ENCODE results near the gene PCSK6. TPM values are rescaled to one million over a fixed set of nuclear protein-coding genes. Genes with fewer than 3 reads are reported as not detected.

Gene PCSK6
- total RNA-seq, 4 donors from 2014 or later, result 12.8 to 23.2 (median 18.4) TPM

- H3K9me3 ChIP-seq, result no peaks in the 10 kb centered on the region
- H3K27me3 ChIP-seq, result no peaks in the 10 kb centered on the region
- no peaks in the 10 kb centered on the region for H3K36me3 ChIP-seq
- H3K4me3 ChIP-seq, result no peak overlapping the region
- ATAC-seq, result no peak
- 19 to 77% methylated on average over 3 to 4 of the region's 8 CpGs for WGBS, 2 donors (ENCODE audit: low coverage in 1 of 2)
- H3K4me1 ChIP-seq, result peaks cover 0 to 18% (median 5%) of the 10 kb centered on the region in 3 donors
- TF ChIP-seq CTCF (IDR thresholded peaks at IDR 0.05) (no peak), POLR2A (IDR thresholded peaks at IDR 0.05) (no peak), POLR2AphosphoS5 (IDR thresholded peaks at IDR 0.05) (no peak), EP300 (IDR thresholded peaks at IDR 0.05) (no peak)
- no peak overlapping the region for H3K27ac ChIP-seq
Observed at GRCh38 chr15:101255615-101256241, 233.8 kb downstream of the PCSK6 start.

DNA sequence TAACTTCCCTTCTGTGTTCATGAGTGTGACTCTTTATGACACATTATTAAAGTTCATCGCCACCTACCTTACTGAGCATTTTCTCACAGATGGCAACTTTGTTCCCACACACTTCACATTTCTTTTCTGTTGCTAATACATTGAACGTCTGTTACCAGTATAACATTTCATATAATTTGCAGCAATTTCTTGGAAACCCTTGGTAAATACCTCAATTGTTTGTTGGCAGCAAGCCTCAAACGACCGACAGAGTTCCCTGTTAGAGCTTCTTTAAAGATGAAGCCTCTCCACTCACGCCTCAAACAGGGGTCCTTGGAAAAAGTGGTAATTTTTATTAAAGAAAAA is 234.5 kb downstream of the PCSK6 start:
- no peaks in the 10 kb centered on the region for H3K27me3 ChIP-seq
- H3K9me3 ChIP-seq, result no peaks in the 10 kb centered on the region
- TF ChIP-seq POLR2AphosphoS5 (IDR thresholded peaks at IDR 0.05), result no peak
- TF ChIP-seq EP300 (IDR thresholded peaks at IDR 0.05), result no peak
- TF ChIP-seq POLR2A (IDR thresholded peaks at IDR 0.05), result no peak
- no peak for TF ChIP-seq CTCF (IDR thresholded peaks at IDR 0.05)
- 70 to 80% methylated on average over 5 of the region's 5 CpGs for WGBS, 2 donors (ENCODE audit: low coverage in 1 of 2)
- no peak overlapping the region for H3K27ac ChIP-seq
- ATAC-seq, result no peak
- H3K36me3 ChIP-seq, result no peaks in the 10 kb centered on the region
- peaks cover 0 to 25% (median 5%) of the 10 kb centered on the region in 3 donors for H3K4me1 ChIP-seq
- H3K4me3 ChIP-seq, result no peak overlapping the region

GRCh38 chr15:101254157-101255050 is 235.1 kb downstream of the PCSK6 start:
- H3K27ac ChIP-seq, result no peak overlapping the region
- no peak overlapping the region for H3K4me3 ChIP-seq
- H3K27me3 ChIP-seq, result no peaks in the 10 kb centered on the region
- no peaks in the 10 kb centered on the region for H3K36me3 ChIP-seq
- 73 to 78% methylated on average over 4 to 11 of the region's 11 CpGs for WGBS, 2 donors (ENCODE audit: low coverage in 1 of 2)
- no peak for TF ChIP-seq EP300 (IDR thresholded peaks at IDR 0.05)
- TF ChIP-seq POLR2AphosphoS5 (IDR thresholded peaks at IDR 0.05), result no peak
- TF ChIP-seq POLR2A (IDR thresholded peaks at IDR 0.05), result no peak
- no peak for TF ChIP-seq CTCF (IDR thresholded peaks at IDR 0.05)
- no peaks in the 10 kb centered on the region for H3K9me3 ChIP-seq
- no peak for ATAC-seq
- peaks cover 0 to 32% (median 12%) of the 10 kb centered on the region in 3 donors for H3K4me1 ChIP-seq

Other genes starting within 250 kb of the PCSK6 start
- 10 to 100 TPM; 13.8 to 30.6 (median 19.9) TPM for gene CHSY1, start 237.7 kb downstream of the PCSK6 start, total RNA-seq
- gene SELENOS, start 212.2 kb downstream of the PCSK6 start, total RNA-seq, result 10 to 100 TPM; 56.1 to 75.5 (median 64.5) TPM
- 10 to 100 TPM; 22.5 to 39.5 (median 27.7) TPM for gene SNRPA1, start 194.5 kb downstream of the PCSK6 start, total RNA-seq
- 10 to 100 TPM; 38.2 to 58.3 (median 50.7) TPM for gene TM2D3, start 162.7 kb upstream of the PCSK6 start, total RNA-seq
- gene TARS3, start 234.8 kb upstream of the PCSK6 start, total RNA-seq, result 10 to 100 TPM; 19.2 to 49.0 (median 26.7) TPM

All from gastroesophageal sphincter (tissue), 4 donors.